SK-N-SH treated with all-trans-retinoic acid at 6 μM for 48 hours (cell line): Measurements from ENCODE around the gene CEND1.
A peak's percentile ranks its signal among the peaks of the same experiment; 100 is the strongest.

Source experiments
- ATAC-seq: fragments of 200-7000 bp; cut with Tn5 transposase; 3 replicates; pipeline ENCODE4 v1.9.1; 2020; ENCODE audit warnings: mild to moderate bottlenecking, moderate library complexity
- ARNTL ChIP-seq: fragments of 450-650 bp; formaldehyde crosslinking; IDR thresholded peaks from 2 replicates; pipeline ENCODE4 v1.5.0; 2020; ENCODE audit warnings: low read depth, mild to moderate bottlenecking, moderate library complexity, borderline replicate concordance
- BACH2 ChIP-seq: fragments of 250-450 bp; sonication (Bioruptor Pico); IDR thresholded peaks from 2 replicates; pipeline ENCODE4 v1.9.0; 2021; ENCODE audit warnings: mild to moderate bottlenecking, borderline replicate concordance
- CSDC2 ChIP-seq: fragments of 250-450 bp; sonication (Bioruptor Pico); IDR thresholded peaks from 2 replicates; pipeline ENCODE4 v1.5.0; 2020; ENCODE audit warnings: mild to moderate bottlenecking, moderate library complexity
- GLIS3 ChIP-seq: fragments of 250-450 bp; sonication (Bioruptor Pico); IDR thresholded peaks from 2 replicates; pipeline ENCODE4 v1.5.0; 2020; ENCODE audit warnings: mild to moderate bottlenecking, moderate library complexity
- ISL1 ChIP-seq: fragments of 250-450 bp; sonication (Bioruptor Pico); IDR thresholded peaks from 2 replicates; pipeline ENCODE4 v2.1.2; 2022; ENCODE audit warnings: mild to moderate bottlenecking, moderate library complexity
- OSR1 ChIP-seq: fragments of 250-450 bp; sonication (Bioruptor Pico); IDR thresholded peaks from 2 replicates; pipeline ENCODE4 v1.8.0; 2022; ENCODE audit warnings: moderate library complexity, mild to moderate bottlenecking, inconsistent platforms
- PPARA ChIP-seq: fragments of 250-450 bp; sonication (Bioruptor Pico); IDR thresholded peaks from 2 replicates; pipeline ENCODE4 v1.5.0; 2020; ENCODE audit warnings: mild to moderate bottlenecking, borderline replicate concordance
- RARB ChIP-seq: fragments of 250-450 bp; sonication (Bioruptor Pico); IDR thresholded peaks from 2 replicates; pipeline ENCODE4 v1.8.0; 2021; ENCODE audit warnings: mild to moderate bottlenecking, moderate library complexity
- SNAI2 ChIP-seq: fragments of 250-450 bp; sonication (Bioruptor Pico); IDR thresholded peaks from 2 replicates; pipeline ENCODE4 v1.5.0; 2020; ENCODE audit warnings: mild to moderate bottlenecking, moderate library complexity
- TCF4 ChIP-seq: fragments of 250-450 bp; sonication (Bioruptor Pico); IDR thresholded peaks from 2 replicates; pipeline ENCODE4 v1.8.0; 2021; ENCODE audit warnings: mild to moderate bottlenecking, moderate library complexity, borderline replicate concordance
- TOX ChIP-seq: fragments of 250-450 bp; sonication (Bioruptor Pico); IDR thresholded peaks from 2 replicates; pipeline ENCODE4 v1.8.0; 2021; ENCODE audit warnings: mild to moderate bottlenecking, moderate library complexity, borderline replicate concordance
- ZC3H10 ChIP-seq: fragments of 250-450 bp; sonication (Bioruptor Pico); IDR thresholded peaks from 2 replicates; pipeline ENCODE4 v1.5.1; 2021; ENCODE audit warnings: mild to moderate bottlenecking, moderate library complexity
- ZFP30 ChIP-seq: fragments of 450-650 bp; formaldehyde crosslinking; IDR thresholded peaks from 2 replicates; pipeline ENCODE4 v1.5.0; 2022; ENCODE audit warnings: mild to moderate bottlenecking, moderate library complexity
- ZNF565 ChIP-seq: fragments of 450-650 bp; formaldehyde crosslinking; conservative IDR thresholded peaks from 2 replicates; pipeline ENCODE4 v1.5.0; 2020; ENCODE audit warnings: low read depth, mild to moderate bottlenecking, moderate library complexity
- ZNF70 ChIP-seq: fragments of 450-650 bp; formaldehyde crosslinking; IDR thresholded peaks from 2 replicates; pipeline ENCODE4 v1.5.0; 2020; ENCODE audit warnings: mild to moderate bottlenecking, moderate library complexity
- ZNF8 ChIP-seq: fragments of 450-650 bp; formaldehyde crosslinking; IDR thresholded peaks from 2 replicates; pipeline ENCODE4 v1.5.0; 2020; ENCODE audit warnings: mild to moderate bottlenecking, moderate library complexity
- TF ChIP-seq, protein P1 (sequence below): fragments of 250-450 bp; sonication (Bioruptor Pico); IDR thresholded peaks from 2 replicates; pipeline ENCODE4 v1.5.0; 2020; ENCODE audit warnings: mild to moderate bottlenecking, moderate library complexity
- TF ChIP-seq, protein P2 (sequence below): fragments of 250-450 bp; sonication (Bioruptor Pico); IDR thresholded peaks from 2 replicates; pipeline ENCODE4 v1.8.0; 2020; ENCODE audit warnings: mild to moderate bottlenecking, moderate library complexity, borderline replicate concordance

CEND1 gene

DNA sequence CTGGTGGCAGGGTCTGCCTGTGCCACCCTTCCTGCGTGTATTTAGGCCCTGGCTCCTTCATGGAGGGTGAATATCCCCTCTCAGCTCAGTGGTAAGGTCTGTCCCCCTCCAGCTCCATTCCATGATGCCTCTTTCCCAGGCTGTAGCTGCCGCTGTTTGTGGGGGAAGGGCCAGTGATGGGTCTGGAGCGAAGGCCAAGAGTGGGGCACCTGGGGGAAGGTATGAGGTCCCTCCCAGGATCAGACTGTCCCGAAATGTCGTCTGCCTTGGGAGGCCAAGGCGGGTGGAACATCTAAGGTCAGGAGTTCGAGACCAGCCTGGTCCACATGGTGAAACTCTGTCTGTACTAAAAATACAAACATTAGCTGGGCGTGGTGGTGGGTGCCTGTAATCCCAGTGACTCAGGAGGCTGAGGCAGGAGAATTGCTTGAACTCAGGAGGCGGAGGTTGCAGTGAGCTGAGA lies 44.0 kb upstream of the CEND1 start:
- no peak for ATAC-seq
- TF ChIP-seq ZNF70 (CRISPR knock-in tag): no peak
- TF ChIP-seq PPARA (CRISPR knock-in tag): no peak
- TF ChIP-seq CSDC2 (CRISPR knock-in tag): no peak
- TF ChIP-seq RARB: no peak
- TF ChIP-seq TOX (CRISPR knock-in tag): no peak
- TF ChIP-seq, protein P1, sequence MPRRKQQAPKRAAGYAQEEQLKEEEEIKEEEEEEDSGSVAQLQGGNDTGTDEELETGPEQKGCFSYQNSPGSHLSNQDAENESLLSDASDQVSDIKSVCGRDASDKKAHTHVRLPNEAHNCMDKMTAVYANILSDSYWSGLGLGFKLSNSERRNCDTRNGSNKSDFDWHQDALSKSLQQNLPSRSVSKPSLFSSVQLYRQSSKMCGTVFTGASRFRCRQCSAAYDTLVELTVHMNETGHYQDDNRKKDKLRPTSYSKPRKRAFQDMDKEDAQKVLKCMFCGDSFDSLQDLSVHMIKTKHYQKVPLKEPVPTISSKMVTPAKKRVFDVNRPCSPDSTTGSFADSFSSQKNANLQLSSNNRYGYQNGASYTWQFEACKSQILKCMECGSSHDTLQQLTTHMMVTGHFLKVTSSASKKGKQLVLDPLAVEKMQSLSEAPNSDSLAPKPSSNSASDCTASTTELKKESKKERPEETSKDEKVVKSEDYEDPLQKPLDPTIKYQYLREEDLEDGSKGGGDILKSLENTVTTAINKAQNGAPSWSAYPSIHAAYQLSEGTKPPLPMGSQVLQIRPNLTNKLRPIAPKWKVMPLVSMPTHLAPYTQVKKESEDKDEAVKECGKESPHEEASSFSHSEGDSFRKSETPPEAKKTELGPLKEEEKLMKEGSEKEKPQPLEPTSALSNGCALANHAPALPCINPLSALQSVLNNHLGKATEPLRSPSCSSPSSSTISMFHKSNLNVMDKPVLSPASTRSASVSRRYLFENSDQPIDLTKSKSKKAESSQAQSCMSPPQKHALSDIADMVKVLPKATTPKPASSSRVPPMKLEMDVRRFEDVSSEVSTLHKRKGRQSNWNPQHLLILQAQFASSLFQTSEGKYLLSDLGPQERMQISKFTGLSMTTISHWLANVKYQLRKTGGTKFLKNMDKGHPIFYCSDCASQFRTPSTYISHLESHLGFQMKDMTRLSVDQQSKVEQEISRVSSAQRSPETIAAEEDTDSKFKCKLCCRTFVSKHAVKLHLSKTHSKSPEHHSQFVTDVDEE (CRISPR knock-in tag): no peak
- TF ChIP-seq, protein P2, sequence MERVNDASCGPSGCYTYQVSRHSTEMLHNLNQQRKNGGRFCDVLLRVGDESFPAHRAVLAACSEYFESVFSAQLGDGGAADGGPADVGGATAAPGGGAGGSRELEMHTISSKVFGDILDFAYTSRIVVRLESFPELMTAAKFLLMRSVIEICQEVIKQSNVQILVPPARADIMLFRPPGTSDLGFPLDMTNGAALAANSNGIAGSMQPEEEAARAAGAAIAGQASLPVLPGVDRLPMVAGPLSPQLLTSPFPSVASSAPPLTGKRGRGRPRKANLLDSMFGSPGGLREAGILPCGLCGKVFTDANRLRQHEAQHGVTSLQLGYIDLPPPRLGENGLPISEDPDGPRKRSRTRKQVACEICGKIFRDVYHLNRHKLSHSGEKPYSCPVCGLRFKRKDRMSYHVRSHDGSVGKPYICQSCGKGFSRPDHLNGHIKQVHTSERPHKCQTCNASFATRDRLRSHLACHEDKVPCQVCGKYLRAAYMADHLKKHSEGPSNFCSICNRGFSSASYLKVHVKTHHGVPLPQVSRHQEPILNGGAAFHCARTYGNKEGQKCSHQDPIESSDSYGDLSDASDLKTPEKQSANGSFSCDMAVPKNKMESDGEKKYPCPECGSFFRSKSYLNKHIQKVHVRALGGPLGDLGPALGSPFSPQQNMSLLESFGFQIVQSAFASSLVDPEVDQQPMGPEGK (CRISPR knock-in tag): no peak
- no peak for TF ChIP-seq BACH2 (CRISPR knock-in tag)
- TF ChIP-seq ZNF8 (CRISPR knock-in tag): no peak
- no peak for TF ChIP-seq SNAI2 (CRISPR knock-in tag)
- TF ChIP-seq ZFP30 (CRISPR knock-in tag): no peak
- no peak for TF ChIP-seq GLIS3 (CRISPR knock-in tag)

DNA sequence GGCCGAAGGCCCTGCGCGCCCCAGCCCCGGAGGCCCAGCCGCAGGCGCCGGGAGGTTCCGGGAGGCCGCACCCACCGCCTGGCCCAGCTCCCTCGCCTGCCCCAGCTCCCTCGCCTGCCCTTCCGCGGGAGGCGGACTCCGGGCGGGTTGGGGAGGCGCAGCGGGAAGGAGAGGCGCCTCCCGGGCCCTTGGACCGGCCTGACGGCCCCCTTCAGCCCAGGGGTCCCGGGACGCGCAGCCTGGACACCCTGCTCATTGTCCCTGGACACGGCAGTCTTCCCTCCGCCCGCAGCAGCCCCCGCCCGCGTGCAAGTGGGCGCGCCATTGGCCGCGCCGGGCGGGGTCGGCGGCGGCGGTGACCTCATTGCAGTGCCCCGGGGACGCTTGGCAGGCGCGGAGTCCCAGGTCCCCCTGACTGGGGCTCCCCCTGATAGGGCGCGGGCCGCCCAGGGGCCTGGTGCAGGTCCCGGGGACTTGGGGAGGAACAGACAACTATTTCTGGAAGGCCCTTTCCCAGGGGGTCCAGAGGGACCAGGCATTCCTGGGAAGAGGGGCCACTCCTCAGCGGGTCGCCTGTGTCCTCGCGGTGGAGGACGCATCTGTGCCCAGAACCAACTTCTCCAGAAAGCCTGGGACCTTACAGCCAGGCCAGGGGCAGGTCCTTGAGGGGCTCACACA lies 43.4 kb upstream of the CEND1 start:
- TF ChIP-seq ARNTL (CRISPR knock-in tag) (no peak), ZNF8 (CRISPR knock-in tag) (no peak), SNAI2 (CRISPR knock-in tag) (no peak), ZNF565 (CRISPR knock-in tag) (no peak), ISL1 (no peak), PPARA (CRISPR knock-in tag) (no peak), TCF4 (CRISPR knock-in tag) (no peak)
- peak; percentile 2 for ATAC-seq

DNA sequence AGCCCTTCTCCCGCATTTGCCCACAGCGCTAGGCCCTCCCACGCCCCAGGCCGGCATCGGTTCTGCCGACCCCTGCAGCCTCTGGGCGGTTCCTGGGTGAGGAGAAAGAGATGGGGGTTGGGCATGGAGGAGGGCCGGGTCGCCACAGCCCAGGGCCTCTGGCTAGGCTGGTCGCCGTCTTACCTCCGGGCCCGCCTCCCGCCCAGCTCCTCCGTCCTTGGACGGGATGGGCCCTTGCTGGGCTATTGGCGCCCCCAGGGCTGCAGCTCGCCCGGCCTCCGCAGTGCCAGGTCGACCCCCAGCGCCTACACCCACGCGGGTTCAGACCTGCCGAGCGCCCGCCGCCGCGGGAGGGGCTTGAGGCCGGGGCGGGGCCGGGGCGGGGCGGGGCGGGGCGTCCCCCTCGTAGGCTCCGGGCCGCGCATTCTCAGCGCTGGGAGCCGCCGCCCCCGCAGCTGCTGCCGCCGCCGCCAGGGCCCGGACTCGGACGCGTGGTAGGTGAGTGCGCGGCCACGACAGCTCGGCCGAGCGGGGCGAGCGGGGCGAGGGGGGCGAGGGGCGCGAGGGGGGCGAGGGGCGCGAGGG lies 42.7 kb upstream of the CEND1 start, which contains the start of gene CD151:
CD151 (plus strand) TSS at position 424 of the 585 bp plus-strand sequence. CDS start 3,118 bp downstream, outside the sequence.
- TF ChIP-seq BACH2 (CRISPR knock-in tag): no peak
- TF ChIP-seq ISL1: no peak
- TF ChIP-seq OSR1 (CRISPR knock-in tag): no peak
- no peak for TF ChIP-seq RARB
- TF ChIP-seq ARNTL (CRISPR knock-in tag): no peak
- no peak for TF ChIP-seq PPARA (CRISPR knock-in tag)
- TF ChIP-seq GLIS3 (CRISPR knock-in tag): no peak
- TF ChIP-seq, protein P1 (CRISPR knock-in tag): no peak
- TF ChIP-seq ZNF8 (CRISPR knock-in tag): no peak
- TF ChIP-seq ZC3H10 (CRISPR knock-in tag): no peak
- peak; percentile 30 for ATAC-seq

DNA sequence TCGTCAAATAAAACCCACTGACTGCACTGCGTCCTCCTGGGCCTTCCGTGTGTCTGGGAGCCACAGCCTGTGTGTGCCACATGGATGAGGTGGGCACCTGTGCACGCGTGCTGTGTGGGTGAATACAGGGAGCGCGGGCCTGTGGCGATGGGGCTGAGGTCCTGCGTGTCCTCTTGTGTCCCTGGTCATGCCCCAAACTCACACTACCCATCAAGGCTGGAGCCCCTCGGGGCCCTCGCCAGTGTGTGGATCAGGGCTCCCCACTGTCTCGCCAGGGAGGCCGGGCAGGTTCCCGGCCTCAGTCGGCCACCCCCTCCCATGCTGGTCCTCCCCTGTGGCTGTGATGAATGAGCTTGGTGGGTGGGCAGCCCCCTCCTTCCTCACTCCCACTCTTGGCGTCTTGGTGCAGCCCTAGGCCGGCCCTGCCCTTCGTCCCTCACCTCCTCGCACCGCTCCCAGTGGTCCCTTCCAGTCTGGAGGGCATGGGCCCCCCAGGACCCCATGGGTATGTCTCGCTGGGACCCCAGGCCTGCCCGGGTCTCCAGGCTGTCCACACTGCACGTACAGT lies 42.2 kb upstream of the CEND1 start:
- no peak for ATAC-seq
- TF ChIP-seq, protein P1 (CRISPR knock-in tag): no peak
- no peak for TF ChIP-seq RARB
- TF ChIP-seq CSDC2 (CRISPR knock-in tag): no peak
- TF ChIP-seq, all 23 proteins: peak for 0
